Neural cell (in vitro differentiated cells): Measurements from ENCODE around the gene ZFYVE28. TPM values are rescaled to one million over a fixed set of nuclear protein-coding genes. Genes with fewer than 3 reads are reported as not detected.

ENCODE experiments used
- H2AFZ ChIP-seq: fragments of 200-600, 300-800 bp; sonication (generic), shearing (Covaris generic); 2 replicates; pipeline ENCODE4 v1.6.0; 2014; ENCODE audit warnings: low read depth, mild to moderate bottlenecking, antibody characterized with exemption, low read length, moderate library complexity
- H3F3A ChIP-seq: fragments of 200-600 bp; shearing (Covaris generic); 2 replicates; pipeline ENCODE4 v1.6.1; 2016; ENCODE audit warnings: mild to moderate bottlenecking, moderate library complexity, mixed read lengths, antibody characterized with exemption, low read length; ENCODE audit not compliant: insufficient read depth, poor library complexity, severe bottlenecking
- H3K27ac ChIP-seq: fragments of 200-600, 300-800 bp; sonication (generic), shearing (Covaris generic); 2 replicates; pipeline ENCODE4 v1.5.1; 2014; ENCODE audit warnings: mild to moderate bottlenecking, low read length, moderate library complexity
- H3K27me3 ChIP-seq: fragments of 300-800, 200-600 bp; sonication (generic), shearing (Covaris generic); 2 replicates; pipeline ENCODE4 v1.6.0; 2014; ENCODE audit warnings: mild to moderate bottlenecking, low read depth, low read length, moderate library complexity; ENCODE audit not compliant: insufficient read depth
- H3K36me3 ChIP-seq: fragments of 300-800, 200-600 bp; sonication (generic), shearing (Covaris generic); 2 replicates; pipeline ENCODE4 v1.5.1; 2014; ENCODE audit warnings: mild to moderate bottlenecking, antibody characterized with exemption, low read length, moderate library complexity; ENCODE audit not compliant: insufficient read depth
- H3K4me2 ChIP-seq: fragments of 300-800, 200-600 bp; sonication (generic), shearing (Covaris generic); 2 replicates; pipeline ENCODE4 v1.6.0; 2014; ENCODE audit warnings: mild to moderate bottlenecking, low read length
- H3K4me3 ChIP-seq: fragments of 300-800, 200-600 bp; sonication (generic), shearing (Covaris generic); 2 replicates; pipeline ENCODE4 v1.5.1; 2014; ENCODE audit warnings: mild to moderate bottlenecking, low read length, moderate library complexity
- H3K79me2 ChIP-seq: fragments of 200-600 bp; shearing (Covaris generic); replicated peaks from 2 replicates; pipeline ENCODE4 v1.6.0; 2014; ENCODE audit warnings: mild to moderate bottlenecking, low read length, moderate library complexity; ENCODE audit not compliant: insufficient read depth
- H3K9ac ChIP-seq: fragments of 300-800, 200-600 bp; sonication (generic), shearing (Covaris generic); 2 replicates; pipeline ENCODE4 v1.6.1; 2016; ENCODE audit warnings: mild to moderate bottlenecking, low read length, mixed read lengths
- H3K9me2 ChIP-seq: fragments of 200-600 bp; shearing (Covaris generic); 2 replicates; pipeline ENCODE4 v1.6.1; 2016; ENCODE audit warnings: mild to moderate bottlenecking, low read length, mixed read lengths; ENCODE audit not compliant: insufficient read depth
- H3K9me3 ChIP-seq: fragments of 200-600, 300-800 bp; sonication (generic), shearing (Covaris generic); 2 replicates; pipeline ENCODE4 v1.6.1; 2016; ENCODE audit warnings: mild to moderate bottlenecking, mixed run types, low read length, moderate library complexity, mixed read lengths
- H4K20me1 ChIP-seq: fragments of 200-600 bp; shearing (Covaris generic); 2 replicates; pipeline ENCODE4 v1.6.1; 2016; ENCODE audit warnings: mild to moderate bottlenecking, mixed run types; ENCODE audit not compliant: insufficient read depth
- CTCF ChIP-seq: fragments of 450-650 bp; IDR thresholded peaks from 2 replicates; pipeline ENCODE4 v1.5.1; 2014; ENCODE audit warnings: antibody characterized with exemption, mild to moderate bottlenecking, moderate library complexity; ENCODE audit not compliant: poor library complexity, severe bottlenecking
- EP300 ChIP-seq: fragments of 450-650 bp; conservative IDR thresholded peaks from 2 replicates; pipeline ENCODE4 v1.6.1; 2014; ENCODE audit warnings: antibody characterized with exemption, mild to moderate bottlenecking, moderate library complexity; ENCODE audit not compliant: poor library complexity, severe bottlenecking
- EZH2 ChIP-seq: fragments of 200-600, 300-800 bp; shearing (Covaris generic), sonication (generic); IDR thresholded peaks from 2 replicates; pipeline ENCODE4 v1.6.1; 2014; ENCODE audit warnings: antibody characterized with exemption, low read length, borderline replicate concordance, mild to moderate bottlenecking; ENCODE audit not compliant: insufficient read depth, poor library complexity, severe bottlenecking
- MXI1 ChIP-seq: fragments of 450-650 bp; conservative IDR thresholded peaks from 2 replicates; pipeline ENCODE4 v1.6.1; 2014; ENCODE audit warnings: antibody characterized with exemption, mild to moderate bottlenecking; ENCODE audit not compliant: poor library complexity, severe bottlenecking
- POLR2AphosphoS5 ChIP-seq: IDR thresholded peaks from 2 replicates; pipeline ENCODE4 v1.6.1; 2012
- RAD21 ChIP-seq: fragments of 450-650 bp; conservative IDR thresholded peaks from 2 replicates; pipeline ENCODE4 v1.6.1; 2014; ENCODE audit warnings: antibody characterized with exemption, mild to moderate bottlenecking, moderate library complexity
- SMC3 ChIP-seq: fragments of 450-650 bp; conservative IDR thresholded peaks from 2 replicates; pipeline ENCODE4 v1.6.1; 2014; ENCODE audit warnings: antibody characterized with exemption, mild to moderate bottlenecking, moderate library complexity; ENCODE audit not compliant: poor library complexity
- TAF1 ChIP-seq: IDR thresholded peaks from 2 replicates; pipeline ENCODE4 v1.6.1; 2012; ENCODE audit warnings: low read depth
- polyA plus RNA-seq: library from polyadenylated mRNA; depleted of rRNA; stranded (reverse); fragments of >200 nt; gene quantifications from 2 replicates; pipeline ENCODE4 v1.2.3, GENCODE V29; 2014
- TF ChIP-seq, protein P1 (sequence below): IDR thresholded peaks from 2 replicates; pipeline ENCODE4 v1.6.1; 2012; ENCODE audit warnings: borderline replicate concordance

ZFYVE28 gene
- polyA plus RNA-seq, 1 donor from 2014 or later: 2.4 TPM

- TF ChIP-seq, protein P1, sequence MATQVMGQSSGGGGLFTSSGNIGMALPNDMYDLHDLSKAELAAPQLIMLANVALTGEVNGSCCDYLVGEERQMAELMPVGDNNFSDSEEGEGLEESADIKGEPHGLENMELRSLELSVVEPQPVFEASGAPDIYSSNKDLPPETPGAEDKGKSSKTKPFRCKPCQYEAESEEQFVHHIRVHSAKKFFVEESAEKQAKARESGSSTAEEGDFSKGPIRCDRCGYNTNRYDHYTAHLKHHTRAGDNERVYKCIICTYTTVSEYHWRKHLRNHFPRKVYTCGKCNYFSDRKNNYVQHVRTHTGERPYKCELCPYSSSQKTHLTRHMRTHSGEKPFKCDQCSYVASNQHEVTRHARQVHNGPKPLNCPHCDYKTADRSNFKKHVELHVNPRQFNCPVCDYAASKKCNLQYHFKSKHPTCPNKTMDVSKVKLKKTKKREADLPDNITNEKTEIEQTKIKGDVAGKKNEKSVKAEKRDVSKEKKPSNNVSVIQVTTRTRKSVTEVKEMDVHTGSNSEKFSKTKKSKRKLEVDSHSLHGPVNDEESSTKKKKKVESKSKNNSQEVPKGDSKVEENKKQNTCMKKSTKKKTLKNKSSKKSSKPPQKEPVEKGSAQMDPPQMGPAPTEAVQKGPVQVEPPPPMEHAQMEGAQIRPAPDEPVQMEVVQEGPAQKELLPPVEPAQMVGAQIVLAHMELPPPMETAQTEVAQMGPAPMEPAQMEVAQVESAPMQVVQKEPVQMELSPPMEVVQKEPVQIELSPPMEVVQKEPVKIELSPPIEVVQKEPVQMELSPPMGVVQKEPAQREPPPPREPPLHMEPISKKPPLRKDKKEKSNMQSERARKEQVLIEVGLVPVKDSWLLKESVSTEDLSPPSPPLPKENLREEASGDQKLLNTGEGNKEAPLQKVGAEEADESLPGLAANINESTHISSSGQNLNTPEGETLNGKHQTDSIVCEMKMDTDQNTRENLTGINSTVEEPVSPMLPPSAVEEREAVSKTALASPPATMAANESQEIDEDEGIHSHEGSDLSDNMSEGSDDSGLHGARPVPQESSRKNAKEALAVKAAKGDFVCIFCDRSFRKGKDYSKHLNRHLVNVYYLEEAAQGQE: no peak
- TF ChIP-seq TAF1: no peak
- no peak for TF ChIP-seq EZH2
- TF ChIP-seq RAD21: no peak
- TF ChIP-seq POLR2AphosphoS5: no peak
- no peak for TF ChIP-seq MXI1
- TF ChIP-seq SMC3: no peak
- no peak for TF ChIP-seq CTCF
- TF ChIP-seq EP300: no peak
- Histone ChIP-seq H3K4me3 (no peak overlapping the region), H3K9ac (no peak overlapping the region), H3F3A (no peaks in the 10 kb centered on the region), H3K27ac (no peak overlapping the region), H3K9me2 (no peaks in the 10 kb centered on the region), H3K79me2 (no peaks in the 10 kb centered on the region), H3K36me3 (no peaks in the 10 kb centered on the region), H3K27me3 (no peaks in the 10 kb centered on the region), H2AFZ (no peak overlapping the region), H3K9me3 (no peaks in the 10 kb centered on the region), H3K4me2 (no peak overlapping the region), H4K20me1 (no peaks in the 10 kb centered on the region)
These were observed 18.5 kb upstream of the ZFYVE28 start for GRCh38 chr4:2436761-2437474.

DNA sequence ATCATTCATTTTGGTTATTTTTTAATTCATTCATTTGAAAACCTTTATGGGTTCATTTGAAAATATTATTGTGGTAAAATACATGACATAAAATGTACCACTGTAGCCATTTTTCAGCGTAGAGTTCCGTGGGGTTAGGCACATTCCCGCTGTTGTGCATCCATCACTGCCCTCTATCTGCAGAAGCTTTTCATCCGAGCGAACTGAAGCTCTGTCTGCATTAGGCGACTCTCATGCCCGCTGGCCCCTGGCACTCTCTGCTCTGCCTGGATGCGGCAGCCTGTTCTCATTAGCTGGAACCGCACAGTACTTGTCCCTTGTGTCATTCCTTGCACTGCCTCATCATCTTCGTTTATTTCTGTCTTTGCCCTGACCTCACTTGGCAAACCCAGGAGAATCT lies 17.9 kb upstream of the ZFYVE28 start:
- Histone ChIP-seq H3K9me3 (no peaks in the 10 kb centered on the region), H3K27me3 (no peaks in the 10 kb centered on the region), H3K9me2 (no peaks in the 10 kb centered on the region), H3K9ac (no peak overlapping the region), H3K36me3 (no peaks in the 10 kb centered on the region), H3F3A (no peaks in the 10 kb centered on the region), H3K4me3 (no peak overlapping the region), H3K4me2 (no peak overlapping the region), H3K27ac (no peak overlapping the region), H4K20me1 (no peaks in the 10 kb centered on the region), H3K79me2 (no peaks in the 10 kb centered on the region), H2AFZ (no peak overlapping the region)
- TF ChIP-seq MXI1 (no peak), POLR2AphosphoS5 (no peak), CTCF (no peak), RAD21 (no peak), EZH2 (no peak), SMC3 (no peak), EP300 (no peak), TAF1 (no peak)
- TF ChIP-seq, protein P1: no peak
